Esophagus mucosa (tissue), 1 donor: ENCODE measurements around the gene COMMD4. TPM values are rescaled to one million over a fixed set of nuclear protein-coding genes. Genes with fewer than 3 reads are reported as not detected.
"Not testable (repeated sequence)": the region's sequence is repeated elsewhere in the genome, so short reads cannot be mapped to it uniquely, and the experiment has no call there.

Experiments used
- ATAC-seq: fragments of 200-7000 bp; cut with Tn5 transposase; one replicate; pipeline ENCODE4 v1.9.1; 2020
- total RNA-seq: library from RNA; stranded (reverse); gene quantifications from one replicate; pipeline ENCODE4 v1.2.4, GENCODE V29; 2023
- donor health status: DM: yes; HTN: yes; CAD: no.

Gene COMMD4
- total RNA-seq, 1 donor from 2014 or later = 40.1 TPM

DNA sequence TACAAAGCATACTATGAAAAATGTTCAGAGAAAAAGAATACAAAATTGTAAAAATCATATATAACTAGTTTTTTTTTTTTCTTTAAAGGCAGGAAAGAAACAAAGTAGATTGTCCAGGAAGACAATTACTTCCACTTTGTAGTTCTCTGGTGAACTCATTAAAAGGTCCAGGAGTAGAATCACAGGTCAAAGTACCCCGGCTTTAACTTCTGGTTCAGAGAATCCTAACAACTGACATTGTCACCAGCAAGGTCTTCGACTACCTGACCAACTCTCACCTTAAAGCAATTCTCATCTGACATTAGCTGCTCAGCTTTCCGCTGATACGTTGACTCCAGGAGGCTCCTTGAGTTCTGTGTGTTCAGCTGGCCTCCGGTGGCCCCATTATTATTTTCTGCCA is 48.1 kb downstream of the COMMD4 start:
- not testable (repeated sequence) for ATAC-seq

Other genes starting within 250 kb of the COMMD4 start
- gene C15orf39, start 134.2 kb upstream of the COMMD4 start, total RNA-seq = 23.1 TPM
- not detected for gene GOLGA6C, start 77.7 kb upstream of the COMMD4 start, total RNA-seq
- gene GOLGA6D, start 53.2 kb upstream of the COMMD4 start, total RNA-seq = not detected
- 4.7 TPM for gene NEIL1, start 11.0 kb downstream of the COMMD4 start, total RNA-seq
- 66.1 TPM for gene MAN2C1, start 32.5 kb downstream of the COMMD4 start, total RNA-seq
- gene SIN3A, start 115.6 kb downstream of the COMMD4 start, total RNA-seq = 28.5 TPM
- 13.6 TPM for gene PTPN9, start 243.3 kb downstream of the COMMD4 start, total RNA-seq